ENCODE measurements around the gene UXT.
"Not testable (repeated sequence)": the region's sequence is repeated elsewhere in the genome, so short reads cannot be mapped to it uniquely, and the experiment has no call there.

Gene UXT

GRCh38 chrX:47612418-47612817 lies 46.6 kb downstream of the UXT start:
- DNase-seq: no peak

DNA sequence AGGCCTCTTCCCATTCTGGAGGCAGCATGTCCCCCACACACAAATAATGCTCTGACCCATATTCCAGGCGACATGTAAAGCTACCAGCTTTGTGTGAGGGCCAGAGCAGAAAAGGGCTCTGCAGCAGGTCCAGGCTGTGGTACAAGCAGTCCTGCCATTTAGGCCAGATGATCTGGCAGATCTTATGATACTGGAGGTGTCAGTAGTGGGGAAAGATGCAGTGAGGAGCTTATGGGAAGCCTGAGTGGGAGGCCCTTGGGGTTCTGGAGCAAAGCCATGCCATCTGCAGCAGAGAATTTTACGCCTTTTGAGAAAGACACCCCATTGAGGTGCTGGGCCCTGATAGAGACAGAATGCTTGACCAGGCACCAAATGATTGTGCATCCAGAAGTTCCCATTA lies 47.1 kb downstream of the UXT start:
- no peak for DNase-seq

- DNase-seq: no peak
Measured at GRCh38 chrX:47611489-47611888, 47.5 kb downstream of the UXT start.

DNA sequence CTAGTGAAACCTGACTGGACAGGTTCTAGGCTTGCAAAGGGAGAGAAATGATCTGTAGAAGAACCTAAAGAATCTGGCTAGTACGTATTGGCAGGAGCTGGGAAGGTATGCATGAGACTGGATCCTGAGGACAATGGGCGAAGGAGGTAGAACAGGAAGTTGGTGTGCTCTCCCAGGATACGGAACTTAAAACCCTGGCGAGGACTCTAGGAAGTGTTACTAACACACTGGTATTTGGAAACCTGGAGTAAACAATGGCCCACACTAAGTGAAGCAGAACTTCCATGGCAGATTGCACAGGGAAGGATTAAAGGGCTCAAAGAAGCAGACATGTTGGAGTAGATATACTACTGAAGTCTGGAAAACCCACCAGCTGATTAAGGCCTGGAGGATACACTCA lies 48.5 kb downstream of the UXT start:
- DNase-seq: no peak

DNA sequence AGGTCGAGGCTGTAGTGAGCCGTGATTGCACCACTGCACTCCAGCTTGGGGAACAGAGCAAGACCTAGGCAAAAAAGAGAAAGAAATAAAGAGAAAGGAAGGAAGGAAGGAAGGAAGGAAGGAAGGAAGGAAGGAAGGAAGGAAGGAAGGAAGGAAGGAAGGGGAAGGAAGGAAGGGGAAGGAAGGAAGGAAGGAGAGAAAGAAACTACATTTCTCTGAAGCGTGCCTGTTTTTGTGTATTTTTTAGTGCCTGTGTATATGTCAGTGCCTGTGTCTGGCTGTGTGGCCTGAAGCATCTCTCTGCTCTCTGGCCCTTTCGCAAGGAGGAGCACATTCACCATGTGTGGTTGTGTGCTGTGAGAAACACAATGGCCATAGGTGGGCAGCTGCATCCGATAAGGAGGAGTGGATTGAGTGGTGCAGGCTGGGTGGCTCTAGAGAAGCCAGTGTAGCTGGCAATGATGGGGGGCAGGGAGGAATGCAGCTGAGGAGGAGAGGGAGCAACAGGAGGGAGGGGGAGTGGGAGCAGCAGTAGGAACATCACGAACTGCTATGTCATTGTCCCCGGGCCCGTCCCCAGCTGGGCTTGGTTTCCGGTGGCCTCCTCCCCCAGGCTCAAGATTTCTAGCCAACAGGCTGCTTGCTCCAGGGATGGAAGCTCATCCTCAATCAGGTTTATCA lies 50.7 kb downstream of the UXT start:
- DNase-seq: no peak

- no peak for DNase-seq
Measured at GRCh38 chrX:47607091-47607490, 51.9 kb downstream of the UXT start.

DNA sequence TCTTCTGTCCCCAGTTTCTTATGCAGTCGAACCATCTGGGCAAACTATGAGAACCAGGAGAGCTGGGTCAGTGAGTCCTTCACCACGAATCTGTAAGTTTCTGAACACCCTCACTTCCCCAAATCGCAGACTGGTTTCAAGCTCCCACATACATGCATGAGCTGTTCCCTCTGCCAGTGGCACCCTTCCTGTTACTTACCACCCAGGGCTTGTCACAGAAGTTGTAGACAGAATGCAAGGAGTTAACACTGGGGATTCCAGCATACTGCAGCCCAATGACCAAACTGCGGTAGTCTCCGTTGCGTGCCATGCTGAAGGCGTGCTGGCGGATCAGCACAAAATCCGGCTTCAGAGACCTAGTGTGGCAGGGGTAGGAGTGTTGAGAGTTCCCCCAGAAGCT lies 54.0 kb downstream of the UXT start:
- no peak for DNase-seq

GRCh38 chrX:47603125-47603524 lies 55.9 kb downstream of the UXT start:
- not testable (repeated sequence) for DNase-seq
